GM12801 (cell line): Measurements from ENCODE around the gene PLIN3.

Experiments used
- CTCF ChIP-seq: IDR thresholded peaks from one replicate; pipeline ENCODE4 v1.5.1; 2011; ENCODE audit warnings: control low read depth; ENCODE audit not compliant: insufficient read length; ENCODE audit errors: extremely low read depth

The PLIN3 gene

DNA sequence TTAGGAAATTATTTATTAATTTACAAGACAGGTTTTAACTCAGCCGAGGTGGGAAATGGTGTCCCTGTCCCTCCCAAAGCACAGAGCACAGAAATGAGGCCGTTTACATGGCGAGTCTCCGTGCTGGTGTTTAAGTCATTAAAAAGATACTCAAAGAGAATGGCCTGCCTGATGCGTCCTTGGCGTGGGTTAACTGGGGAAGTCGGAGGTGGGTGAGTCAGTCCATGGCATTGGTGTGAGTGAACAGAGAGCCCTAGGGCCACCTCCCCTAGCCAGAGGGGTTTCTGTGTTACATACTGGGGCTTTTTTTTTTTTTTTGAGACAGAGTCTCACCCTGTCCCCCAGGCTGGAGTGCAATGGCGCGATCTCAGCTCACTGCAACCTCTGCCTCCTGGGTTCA is 72.1 kb downstream of the PLIN3 start:
- no peak for TF ChIP-seq CTCF

GRCh38 chr19:4794971-4795370 is 72.5 kb downstream of the PLIN3 start:
- TF ChIP-seq CTCF: no peak

DNA sequence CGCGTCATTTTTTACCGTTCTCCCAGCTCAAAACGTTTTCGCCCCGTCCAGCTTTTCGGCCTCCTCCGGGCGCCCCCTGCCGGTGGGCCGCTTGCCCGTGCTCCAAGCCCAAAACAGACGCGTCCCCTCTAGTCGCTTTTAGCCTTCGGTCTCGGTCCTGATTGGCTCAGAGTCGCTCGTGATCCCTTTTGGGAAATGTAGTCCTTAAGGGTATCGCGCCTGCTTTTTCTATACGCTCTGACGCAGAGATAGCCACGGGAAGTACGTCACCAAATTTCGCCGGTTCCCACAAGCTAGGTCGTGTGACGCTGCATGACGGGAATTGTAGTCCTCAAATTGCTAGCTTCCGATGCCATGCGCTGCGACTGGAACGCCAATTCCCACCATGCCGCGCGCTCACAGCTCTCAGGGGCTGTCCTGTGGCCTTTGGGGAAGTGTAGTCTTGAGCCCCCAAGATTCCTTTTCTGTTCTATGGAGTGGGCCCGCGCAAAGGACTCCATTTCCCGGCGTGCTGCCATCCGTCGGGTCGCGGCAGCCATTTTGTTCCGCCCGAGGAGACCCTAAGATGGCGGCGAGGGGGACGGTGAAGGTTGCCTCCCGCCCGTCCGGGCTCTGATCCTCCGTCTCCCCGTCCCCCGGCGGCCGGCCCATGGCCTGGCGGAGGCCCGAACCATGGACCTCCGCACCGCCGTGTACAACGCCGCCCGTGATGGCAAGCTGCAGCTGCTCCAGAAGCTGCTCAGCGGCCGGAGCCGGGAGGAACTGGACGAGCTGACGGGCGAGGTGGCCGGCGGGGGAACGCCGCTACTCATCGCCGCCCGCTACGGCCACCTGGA is 76.1 kb downstream of the PLIN3 start, which contains the start of gene FEM1A:
Gene FEM1A (plus strand): TSS at position 552 of the 836 bp plus-strand sequence. CDS start 121 bp downstream, at position 673.
- TF ChIP-seq CTCF: no peak
